Upper lobe of left lung (tissue), 4 donors: Measurements from ENCODE around the gene RCSD1.

Experiments used
- EP300 ChIP-seq, 4 donors: sonication (generic); formaldehyde crosslinking; IDR thresholded peaks; one replicate each; pipeline ENCODE4 v1.5.1; 2017; ENCODE audit warnings: antibody characterized with exemption in 4 of 4, control low read depth in 2 of 4
- POLR2A ChIP-seq, 4 donors: fragments of 450-650 bp; IDR thresholded peaks; one replicate each; pipeline ENCODE4 v1.5.1; 2016 to 2017; ENCODE audit warnings: antibody characterized with exemption in 4 of 4, mild to moderate bottlenecking in 2 of 4
- POLR2AphosphoS5 ChIP-seq, 2 donors: sonication (generic); formaldehyde crosslinking; IDR thresholded peaks; one replicate each; pipeline ENCODE4 v1.5.1; 2017; ENCODE audit warnings: antibody characterized with exemption in 2 of 2
- TF ChIP-seq, protein P1 (sequence below), 6 experiments: fragments of 450-650 bp in 4 of 6; fragments of 200-600 bp in 2 of 6; sonication (generic) in 2 of 6; IDR thresholded peaks; one replicate each; pipeline ENCODE4 v1.5.1; 2016 to 2019; ENCODE audit warnings: antibody characterized with exemption in 6 of 6

DNA sequence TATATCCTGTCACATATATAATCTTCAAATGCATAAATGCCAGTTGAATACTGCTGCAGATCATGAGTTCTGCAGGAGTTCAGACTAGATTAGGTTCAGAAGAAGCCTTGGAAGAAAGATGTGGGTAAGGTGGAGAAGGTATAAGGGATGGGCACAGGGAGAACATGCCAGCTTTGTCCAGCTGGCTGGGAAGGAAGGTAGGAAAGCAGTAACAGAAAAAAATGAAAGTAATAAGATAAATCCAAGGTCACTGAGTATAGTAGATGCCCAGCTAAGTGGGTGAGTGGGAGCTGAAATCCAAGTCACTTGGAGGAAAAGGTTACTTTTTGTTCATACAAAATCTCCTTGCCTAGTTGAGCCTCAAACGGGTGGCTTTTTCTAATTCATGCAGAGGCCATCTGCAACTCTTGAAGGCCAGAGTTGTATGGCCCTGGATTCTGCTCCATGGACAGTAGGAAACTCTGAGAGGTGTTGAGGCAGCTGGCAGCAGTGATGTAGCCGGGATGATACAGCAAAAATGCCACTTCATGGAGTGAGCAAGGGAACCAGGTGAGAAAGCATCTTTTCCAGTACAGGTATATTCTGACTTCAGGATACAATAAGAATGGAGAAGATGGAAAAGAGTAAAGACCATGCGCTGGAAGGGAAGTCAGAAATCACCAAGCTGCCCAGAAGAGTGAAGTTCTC, 3.4 kb downstream of the RCSD1 start:
- TF ChIP-seq POLR2AphosphoS5 (IDR thresholded peaks at IDR 0.05) (no peak), POLR2A (IDR thresholded peaks at IDR 0.05) (no peak), EP300 (IDR thresholded peaks at IDR 0.05) (no peak)
- TF ChIP-seq, protein P1, sequence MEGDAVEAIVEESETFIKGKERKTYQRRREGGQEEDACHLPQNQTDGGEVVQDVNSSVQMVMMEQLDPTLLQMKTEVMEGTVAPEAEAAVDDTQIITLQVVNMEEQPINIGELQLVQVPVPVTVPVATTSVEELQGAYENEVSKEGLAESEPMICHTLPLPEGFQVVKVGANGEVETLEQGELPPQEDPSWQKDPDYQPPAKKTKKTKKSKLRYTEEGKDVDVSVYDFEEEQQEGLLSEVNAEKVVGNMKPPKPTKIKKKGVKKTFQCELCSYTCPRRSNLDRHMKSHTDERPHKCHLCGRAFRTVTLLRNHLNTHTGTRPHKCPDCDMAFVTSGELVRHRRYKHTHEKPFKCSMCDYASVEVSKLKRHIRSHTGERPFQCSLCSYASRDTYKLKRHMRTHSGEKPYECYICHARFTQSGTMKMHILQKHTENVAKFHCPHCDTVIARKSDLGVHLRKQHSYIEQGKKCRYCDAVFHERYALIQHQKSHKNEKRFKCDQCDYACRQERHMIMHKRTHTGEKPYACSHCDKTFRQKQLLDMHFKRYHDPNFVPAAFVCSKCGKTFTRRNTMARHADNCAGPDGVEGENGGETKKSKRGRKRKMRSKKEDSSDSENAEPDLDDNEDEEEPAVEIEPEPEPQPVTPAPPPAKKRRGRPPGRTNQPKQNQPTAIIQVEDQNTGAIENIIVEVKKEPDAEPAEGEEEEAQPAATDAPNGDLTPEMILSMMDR (IDR thresholded peaks at IDR 0.05): no peak
